ENCODE measurements around the gene TRRAP.

TRRAP gene

GRCh38 chr7:98913612-98914011 is 35.3 kb downstream of the TRRAP start:
- Mint-ChIP-seq H3K4me1 (no peaks in the 10 kb centered on the region), H3K9me3 (no peaks in the 10 kb centered on the region), H3K4me3 (no peak overlapping the region), H3K27ac (no peak overlapping the region), H3K27me3 (ENCODE audit: low read depth, poor library complexity) (no peaks in the 10 kb centered on the region), H3K36me3 (ENCODE audit: low read depth) (peaks cover 79% of the 10 kb centered on the region)
- no peak for DNase-seq
- TF ChIP-seq CTCF (IDR thresholded peaks at IDR 0.05), result no peak

GRCh38 chr7:98917331-98917730 is 39.0 kb downstream of the TRRAP start:
- Mint-ChIP-seq H3K4me1 (no peaks in the 10 kb centered on the region), H3K4me3 (no peak overlapping the region), H3K27me3 (ENCODE audit: low read depth, poor library complexity) (peaks cover 2% of the 10 kb centered on the region), H3K9me3 (no peaks in the 10 kb centered on the region), H3K36me3 (ENCODE audit: low read depth) (peaks cover 83% of the 10 kb centered on the region), H3K27ac (no peak overlapping the region)
- no peak for TF ChIP-seq CTCF (IDR thresholded peaks at IDR 0.05)
- no peak for DNase-seq

- no peak for DNase-seq
- no peak for TF ChIP-seq CTCF (IDR thresholded peaks at IDR 0.05)
- peak overlapping the region; percentile 77 for H3K27ac Mint-ChIP-seq
- peaks cover 92% of the 10 kb centered on the region for H3K36me3 Mint-ChIP-seq (ENCODE audit: low read depth)
- peaks cover 2% of the 10 kb centered on the region for H3K27me3 Mint-ChIP-seq (ENCODE audit: low read depth, poor library complexity)
- no peaks in the 10 kb centered on the region for H3K9me3 Mint-ChIP-seq
- H3K4me1 Mint-ChIP-seq, result no peaks in the 10 kb centered on the region
- no peak overlapping the region for H3K4me3 Mint-ChIP-seq
Observed at GRCh38 chr7:98921608-98922372, 43.5 kb downstream of the TRRAP start.

- Mint-ChIP-seq H3K36me3 (ENCODE audit: low read depth) (peaks cover 92% of the 10 kb centered on the region), H3K27ac (peak overlapping the region; percentile 77), H3K27me3 (ENCODE audit: low read depth, poor library complexity) (peaks cover 2% of the 10 kb centered on the region), H3K4me3 (no peak overlapping the region), H3K4me1 (no peaks in the 10 kb centered on the region), H3K9me3 (no peaks in the 10 kb centered on the region)
- TF ChIP-seq CTCF (IDR thresholded peaks at IDR 0.05), result no peak
- no peak for DNase-seq
Observed at GRCh38 chr7:98922392-98923187, 44.3 kb downstream of the TRRAP start.

GRCh38 chr7:98923512-98923911 is 45.2 kb downstream of the TRRAP start:
- Mint-ChIP-seq H3K4me3 (no peak overlapping the region), H3K9me3 (no peaks in the 10 kb centered on the region), H3K27me3 (ENCODE audit: low read depth, poor library complexity) (peaks cover 2% of the 10 kb centered on the region), H3K27ac (no peak overlapping the region), H3K4me1 (no peaks in the 10 kb centered on the region), H3K36me3 (ENCODE audit: low read depth) (peaks cover 96% of the 10 kb centered on the region)
- DNase-seq, result no peak
- no peak for TF ChIP-seq CTCF (IDR thresholded peaks at IDR 0.05)
